ENCODE data around the gene HS6ST2.

GRCh38 chrX:132623942-132624341 lies 334.5 kb downstream of the HS6ST2 start:
- TF ChIP-seq CTCF (conservative IDR thresholded peaks at IDR 0.05; ENCODE audit: low read depth, low read length): no peak
- TF ChIP-seq EZH2 (IDR thresholded peaks at IDR 0.05; ENCODE audit: low read length, unreplicated experiment): no peak
- TF ChIP-seq EZH2phosphoT487 (IDR thresholded peaks at IDR 0.05; ENCODE audit: borderline replicate concordance, low read length): no peak
